ENCODE results near the gene CDK14. TPM values are rescaled to one million over a fixed set of nuclear protein-coding genes. Genes with fewer than 3 reads are reported as not detected.

The CDK14 gene
- total RNA-seq, 1 donor from 2014 or later: 131 TPM

DNA sequence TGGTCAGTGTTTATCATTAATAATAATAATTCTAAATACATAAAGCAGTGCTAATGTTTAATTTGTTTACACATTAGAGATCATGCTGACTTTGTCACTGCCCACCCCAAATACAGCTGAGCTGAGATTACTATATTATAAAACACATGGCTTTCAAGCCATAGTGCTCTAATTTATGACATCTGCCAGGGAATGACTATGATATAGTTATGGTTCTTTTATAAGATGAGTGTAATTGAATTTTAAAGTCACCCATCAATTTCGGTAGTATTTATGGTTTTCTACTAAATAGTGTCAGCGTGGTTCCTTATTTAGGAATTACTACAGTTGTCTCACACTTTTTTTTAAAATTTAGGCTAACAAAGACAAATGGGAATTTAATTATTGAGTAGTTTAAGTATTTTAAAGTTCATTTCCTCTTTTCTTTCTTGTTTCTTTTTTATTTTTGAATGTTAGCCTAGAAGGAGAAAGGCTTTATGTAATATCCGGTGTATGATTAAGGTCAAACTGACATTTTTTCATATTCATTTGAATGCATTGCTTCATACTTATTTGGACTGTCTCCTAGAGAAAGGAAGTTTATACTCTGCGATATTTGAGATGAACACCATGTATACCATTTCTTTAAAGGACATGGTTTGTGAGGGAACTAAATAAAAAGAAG lies 3.9 kb downstream of the CDK14 start:
- peaks cover under 1% of the 10 kb centered on the region for H3K36me3 Mint-ChIP-seq (ENCODE audit: unreplicated experiment)
- H3K27ac Mint-ChIP-seq (ENCODE audit: unreplicated experiment): peak overlapping the region; percentile 58
- TF ChIP-seq, protein P1, sequence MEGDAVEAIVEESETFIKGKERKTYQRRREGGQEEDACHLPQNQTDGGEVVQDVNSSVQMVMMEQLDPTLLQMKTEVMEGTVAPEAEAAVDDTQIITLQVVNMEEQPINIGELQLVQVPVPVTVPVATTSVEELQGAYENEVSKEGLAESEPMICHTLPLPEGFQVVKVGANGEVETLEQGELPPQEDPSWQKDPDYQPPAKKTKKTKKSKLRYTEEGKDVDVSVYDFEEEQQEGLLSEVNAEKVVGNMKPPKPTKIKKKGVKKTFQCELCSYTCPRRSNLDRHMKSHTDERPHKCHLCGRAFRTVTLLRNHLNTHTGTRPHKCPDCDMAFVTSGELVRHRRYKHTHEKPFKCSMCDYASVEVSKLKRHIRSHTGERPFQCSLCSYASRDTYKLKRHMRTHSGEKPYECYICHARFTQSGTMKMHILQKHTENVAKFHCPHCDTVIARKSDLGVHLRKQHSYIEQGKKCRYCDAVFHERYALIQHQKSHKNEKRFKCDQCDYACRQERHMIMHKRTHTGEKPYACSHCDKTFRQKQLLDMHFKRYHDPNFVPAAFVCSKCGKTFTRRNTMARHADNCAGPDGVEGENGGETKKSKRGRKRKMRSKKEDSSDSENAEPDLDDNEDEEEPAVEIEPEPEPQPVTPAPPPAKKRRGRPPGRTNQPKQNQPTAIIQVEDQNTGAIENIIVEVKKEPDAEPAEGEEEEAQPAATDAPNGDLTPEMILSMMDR (IDR thresholded peaks at IDR 0.05): no peak
- H3K4me3 Mint-ChIP-seq (ENCODE audit: unreplicated experiment): peak overlapping the region; percentile 38
- H3K9me3 Mint-ChIP-seq (ENCODE audit: unreplicated experiment): no peaks in the 10 kb centered on the region
- peaks cover 66% of the 10 kb centered on the region for H3K4me1 Mint-ChIP-seq (ENCODE audit: unreplicated experiment)
- H3K27me3 Mint-ChIP-seq (ENCODE audit: unreplicated experiment): no peaks in the 10 kb centered on the region
- no peak for DNase-seq (ENCODE audit: extremely low spot score, unreplicated experiment)

DNA sequence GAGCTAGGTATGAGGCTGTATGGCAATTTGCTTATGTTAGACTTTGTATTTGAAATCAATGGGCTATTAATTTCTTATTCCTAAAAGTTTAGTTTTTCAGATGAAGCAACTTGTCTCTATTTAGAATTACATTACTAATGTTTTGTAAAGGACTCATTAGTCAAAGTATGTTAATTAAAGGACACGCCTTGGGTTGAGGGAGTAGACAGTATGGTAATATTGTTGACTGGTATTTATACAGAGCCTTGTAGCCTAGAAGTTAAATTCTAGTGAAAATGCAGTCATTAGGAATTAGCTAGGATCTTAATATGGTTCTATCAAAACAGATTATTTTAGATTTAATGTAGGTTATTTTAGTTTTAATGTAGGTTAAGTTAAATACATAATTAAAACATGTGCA lies 6.2 kb downstream of the CDK14 start:
- Mint-ChIP-seq H3K4me3 (ENCODE audit: unreplicated experiment) (no peak overlapping the region), H3K36me3 (ENCODE audit: unreplicated experiment) (peaks cover 19% of the 10 kb centered on the region), H3K27me3 (ENCODE audit: unreplicated experiment) (no peaks in the 10 kb centered on the region), H3K4me1 (ENCODE audit: unreplicated experiment) (peaks cover 64% of the 10 kb centered on the region), H3K9me3 (ENCODE audit: unreplicated experiment) (no peaks in the 10 kb centered on the region), H3K27ac (ENCODE audit: unreplicated experiment) (no peak overlapping the region)
- no peak for DNase-seq (ENCODE audit: extremely low spot score, unreplicated experiment)
- TF ChIP-seq, protein P1 (IDR thresholded peaks at IDR 0.05): no peak

GRCh38 chr7:90603346-90603745 lies 7.2 kb downstream of the CDK14 start:
- Mint-ChIP-seq H3K9me3 (ENCODE audit: unreplicated experiment) (no peaks in the 10 kb centered on the region), H3K4me3 (ENCODE audit: unreplicated experiment) (no peak overlapping the region), H3K27me3 (ENCODE audit: unreplicated experiment) (no peaks in the 10 kb centered on the region), H3K27ac (ENCODE audit: unreplicated experiment) (no peak overlapping the region), H3K4me1 (ENCODE audit: unreplicated experiment) (peaks cover 60% of the 10 kb centered on the region), H3K36me3 (ENCODE audit: unreplicated experiment) (peaks cover 19% of the 10 kb centered on the region)
- no peak for DNase-seq (ENCODE audit: extremely low spot score, unreplicated experiment)
- TF ChIP-seq, protein P1 (IDR thresholded peaks at IDR 0.05): no peak

- Mint-ChIP-seq H3K9me3 (ENCODE audit: unreplicated experiment) (no peaks in the 10 kb centered on the region), H3K4me1 (ENCODE audit: unreplicated experiment) (peaks cover 53% of the 10 kb centered on the region), H3K27me3 (ENCODE audit: unreplicated experiment) (no peaks in the 10 kb centered on the region), H3K27ac (ENCODE audit: unreplicated experiment) (no peak overlapping the region), H3K4me3 (ENCODE audit: unreplicated experiment) (no peak overlapping the region), H3K36me3 (ENCODE audit: unreplicated experiment) (peaks cover 22% of the 10 kb centered on the region)
- TF ChIP-seq, protein P1 (IDR thresholded peaks at IDR 0.05): no peak
- DNase-seq (ENCODE audit: extremely low spot score, unreplicated experiment): no peak
These were observed 8.3 kb downstream of the CDK14 start for GRCh38 chr7:90604383-90604782.

DNA sequence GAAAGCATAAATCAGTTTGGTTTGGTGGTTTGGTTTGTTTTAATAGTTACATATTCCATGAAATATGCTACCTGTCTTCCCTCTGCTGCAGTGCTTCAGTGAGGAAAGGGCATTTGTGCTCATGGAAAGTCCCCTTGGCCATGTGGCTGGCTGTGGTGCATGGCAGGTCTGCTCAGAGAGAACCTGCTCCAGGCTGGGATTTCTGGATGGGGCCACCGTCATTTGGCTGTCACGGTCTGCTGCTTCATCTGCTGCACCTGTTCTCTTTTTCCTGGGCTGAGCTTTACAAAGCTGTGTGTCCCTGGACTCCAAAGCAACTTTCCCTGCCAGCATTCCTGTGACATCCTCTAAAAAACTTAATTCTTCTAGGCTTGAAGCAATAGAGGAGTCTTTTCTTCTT lies 8.9 kb downstream of the CDK14 start:
- Mint-ChIP-seq H3K9me3 (ENCODE audit: unreplicated experiment) (no peaks in the 10 kb centered on the region), H3K27me3 (ENCODE audit: unreplicated experiment) (no peaks in the 10 kb centered on the region), H3K36me3 (ENCODE audit: unreplicated experiment) (peaks cover 27% of the 10 kb centered on the region), H3K4me3 (ENCODE audit: unreplicated experiment) (no peak overlapping the region), H3K4me1 (ENCODE audit: unreplicated experiment) (peaks cover 46% of the 10 kb centered on the region), H3K27ac (ENCODE audit: unreplicated experiment) (no peak overlapping the region)
- DNase-seq (ENCODE audit: extremely low spot score, unreplicated experiment): no peak
- TF ChIP-seq, protein P1 (IDR thresholded peaks at IDR 0.05): no peak

Data from osteocyte (in vitro differentiated cells).